ENCODE results near the gene ASIC4. TPM values are rescaled to one million over a fixed set of nuclear protein-coding genes. Genes with fewer than 3 reads are reported as not detected.
A peak's percentile ranks its signal among the peaks of the same experiment; 100 is the strongest.

Gene ASIC4
- total and polyA plus RNA-seq, 9 of the 15 experiments (the other 6 are each of a cell fraction or from before 2014, with no cell fraction given): 0.07 to 19.2 (median 4.8) TPM

GRCh38 chr2:219530048-219530963, 16.0 kb downstream of the ASIC4 start:
- H3K4me3 ChIP-seq: no peak overlapping the region
- H3K27ac ChIP-seq (ENCODE audit: extremely low read depth, low read depth, low read length): no peak overlapping the region
- peak; percentile 91 for FAIRE-seq
- no TSS peak for BruUV-seq (replicated peaks)
- peak; percentile 80 for ATAC-seq
- H3K9me3 ChIP-seq (replicated peaks; ENCODE audit: control insufficient read depth, insufficient read depth, low read depth, low read length): no peaks in the 10 kb centered on the region
- peaks cover 47 to 61% of the 10 kb centered on the region in 2 experiments for H3K4me1 ChIP-seq (replicated peaks in 1 of 2; ENCODE audit: control insufficient read depth in 2 of 2, insufficient read depth in 2 of 2, low read length in 2 of 2)
- ChIA-PET POLR2A (interaction anchor here (0.6 to 1.2 kb wide), 5 partner anchors 11 to 500 kb away, joined by 3 to 4 read pairs (median 4); no protein-coding TSS in a partner anchor), CTCF (ENCODE audit: low intra/inter-chr PET ratio) (interaction anchor here (0.6 to 3.2 kb wide), 7 partner anchors 16 to 127 kb away, joined by 3 to 25 read pairs (median 9); a partner anchor contains a TSS)
- H3K4me2 ChIP-seq (ENCODE audit: insufficient read depth, low read length): peak overlapping the region; percentile 63
- H2AFZ ChIP-seq (ENCODE audit: low read depth, low read length): 0 out of 2 replicates have a peak overlapping the region, but pooled peaks have one; percentile 32
- H3K9me1 ChIP-seq (ENCODE audit: control insufficient read depth, insufficient read depth, low read length): no peaks in the 10 kb centered on the region
- intact Hi-C loops (cut with micrococcal nuclease) (loop anchor here (1.0 to 2.0 kb wide), 4 partner anchors 36 to 127 kb away; no protein-coding TSS in a partner anchor), in situ Hi-C loops (cut with MboI) (loop anchor here (5.0 kb wide), 1 partner anchor 123 kb away; no protein-coding TSS in a partner anchor)
- peaks cover 70% of the 10 kb centered on the region for H3K79me2 ChIP-seq (ENCODE audit: control insufficient read depth, insufficient read depth, low read length)
- DNase-seq (ENCODE audit: extremely low read depth in 1 of 4, low spot score in 3 of 4): peak; percentile 74 to 88 (median 82)
- 38% methylated on average over 9 of the region's 21 CpGs for WGBS (ENCODE audit: insufficient coverage, low coverage, missing lambda C conversion rate)
- H4K20me1 ChIP-seq (replicated peaks; ENCODE audit: control insufficient read depth, insufficient read depth, low read length): 0 out of 2 replicates have a peak, but pooled peaks cover 3% of the 10 kb centered on the region
- H3K36me3 ChIP-seq (ENCODE audit: control insufficient read depth, insufficient read depth, low read length): peaks cover 49% of the 10 kb centered on the region; the same call in 2 of the 3 replicates
- peak overlapping the region; percentile 45 to 82; a peak in 3 of 4 replicates for H3K9ac ChIP-seq (ENCODE audit: insufficient read depth in 1 of 2, low read depth in 2 of 2, low read length in 2 of 2)
- no peaks in the 10 kb centered on the region for H3K27me3 ChIP-seq (ENCODE audit: control insufficient read depth in 2 of 2, insufficient read depth in 2 of 2, low read length in 2 of 2)
- TF ChIP-seq NRF1 (conservative IDR thresholded peaks at IDR 0.05 in 1 of 2, IDR thresholded peaks at IDR 0.05 in 1 of 2): peak; percentile 80 to 83
- TF ChIP-seq POLR2G (IDR thresholded peaks at IDR 0.05; ENCODE audit: low read depth, low read length): peak; percentile 33; the same call in 1 of the 2 replicates
- TF ChIP-seq CXXC5 (CRISPR knock-in tag; IDR thresholded peaks at IDR 0.05): peak; percentile 67
- TF ChIP-seq, protein P1, sequence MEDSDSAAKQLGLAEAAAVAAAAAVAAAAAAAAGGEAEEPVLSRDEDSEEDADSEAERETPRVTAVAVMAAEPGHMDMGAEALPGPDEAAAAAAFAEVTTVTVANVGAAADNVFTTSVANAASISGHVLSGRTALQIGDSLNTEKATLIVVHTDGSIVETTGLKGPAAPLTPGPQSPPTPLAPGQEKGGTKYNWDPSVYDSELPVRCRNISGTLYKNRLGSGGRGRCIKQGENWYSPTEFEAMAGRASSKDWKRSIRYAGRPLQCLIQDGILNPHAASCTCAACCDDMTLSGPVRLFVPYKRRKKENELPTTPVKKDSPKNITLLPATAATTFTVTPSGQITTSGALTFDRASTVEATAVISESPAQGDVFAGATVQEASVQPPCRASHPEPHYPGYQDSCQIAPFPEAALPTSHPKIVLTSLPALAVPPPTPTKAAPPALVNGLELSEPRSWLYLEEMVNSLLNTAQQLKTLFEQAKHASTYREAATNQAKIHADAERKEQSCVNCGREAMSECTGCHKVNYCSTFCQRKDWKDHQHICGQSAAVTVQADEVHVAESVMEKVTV (CRISPR knock-in tag; IDR thresholded peaks at IDR 0.05): peak; percentile 96
- TF ChIP-seq, protein P2, sequence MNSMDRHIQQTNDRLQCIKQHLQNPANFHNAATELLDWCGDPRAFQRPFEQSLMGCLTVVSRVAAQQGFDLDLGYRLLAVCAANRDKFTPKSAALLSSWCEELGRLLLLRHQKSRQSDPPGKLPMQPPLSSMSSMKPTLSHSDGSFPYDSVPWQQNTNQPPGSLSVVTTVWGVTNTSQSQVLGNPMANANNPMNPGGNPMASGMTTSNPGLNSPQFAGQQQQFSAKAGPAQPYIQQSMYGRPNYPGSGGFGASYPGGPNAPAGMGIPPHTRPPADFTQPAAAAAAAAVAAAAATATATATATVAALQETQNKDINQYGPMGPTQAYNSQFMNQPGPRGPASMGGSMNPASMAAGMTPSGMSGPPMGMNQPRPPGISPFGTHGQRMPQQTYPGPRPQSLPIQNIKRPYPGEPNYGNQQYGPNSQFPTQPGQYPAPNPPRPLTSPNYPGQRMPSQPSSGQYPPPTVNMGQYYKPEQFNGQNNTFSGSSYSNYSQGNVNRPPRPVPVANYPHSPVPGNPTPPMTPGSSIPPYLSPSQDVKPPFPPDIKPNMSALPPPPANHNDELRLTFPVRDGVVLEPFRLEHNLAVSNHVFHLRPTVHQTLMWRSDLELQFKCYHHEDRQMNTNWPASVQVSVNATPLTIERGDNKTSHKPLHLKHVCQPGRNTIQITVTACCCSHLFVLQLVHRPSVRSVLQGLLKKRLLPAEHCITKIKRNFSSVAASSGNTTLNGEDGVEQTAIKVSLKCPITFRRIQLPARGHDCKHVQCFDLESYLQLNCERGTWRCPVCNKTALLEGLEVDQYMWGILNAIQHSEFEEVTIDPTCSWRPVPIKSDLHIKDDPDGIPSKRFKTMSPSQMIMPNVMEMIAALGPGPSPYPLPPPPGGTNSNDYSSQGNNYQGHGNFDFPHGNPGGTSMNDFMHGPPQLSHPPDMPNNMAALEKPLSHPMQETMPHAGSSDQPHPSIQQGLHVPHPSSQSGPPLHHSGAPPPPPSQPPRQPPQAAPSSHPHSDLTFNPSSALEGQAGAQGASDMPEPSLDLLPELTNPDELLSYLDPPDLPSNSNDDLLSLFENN (IDR thresholded peaks at IDR 0.05; ENCODE audit: low read depth in 2 of 2, low read length in 2 of 2): no peak
- TF ChIP-seq ZFP36 (IDR thresholded peaks at IDR 0.05; ENCODE audit: low read depth, low read length, partially characterized antibody): peak; percentile 14
- TF ChIP-seq, protein P3, sequence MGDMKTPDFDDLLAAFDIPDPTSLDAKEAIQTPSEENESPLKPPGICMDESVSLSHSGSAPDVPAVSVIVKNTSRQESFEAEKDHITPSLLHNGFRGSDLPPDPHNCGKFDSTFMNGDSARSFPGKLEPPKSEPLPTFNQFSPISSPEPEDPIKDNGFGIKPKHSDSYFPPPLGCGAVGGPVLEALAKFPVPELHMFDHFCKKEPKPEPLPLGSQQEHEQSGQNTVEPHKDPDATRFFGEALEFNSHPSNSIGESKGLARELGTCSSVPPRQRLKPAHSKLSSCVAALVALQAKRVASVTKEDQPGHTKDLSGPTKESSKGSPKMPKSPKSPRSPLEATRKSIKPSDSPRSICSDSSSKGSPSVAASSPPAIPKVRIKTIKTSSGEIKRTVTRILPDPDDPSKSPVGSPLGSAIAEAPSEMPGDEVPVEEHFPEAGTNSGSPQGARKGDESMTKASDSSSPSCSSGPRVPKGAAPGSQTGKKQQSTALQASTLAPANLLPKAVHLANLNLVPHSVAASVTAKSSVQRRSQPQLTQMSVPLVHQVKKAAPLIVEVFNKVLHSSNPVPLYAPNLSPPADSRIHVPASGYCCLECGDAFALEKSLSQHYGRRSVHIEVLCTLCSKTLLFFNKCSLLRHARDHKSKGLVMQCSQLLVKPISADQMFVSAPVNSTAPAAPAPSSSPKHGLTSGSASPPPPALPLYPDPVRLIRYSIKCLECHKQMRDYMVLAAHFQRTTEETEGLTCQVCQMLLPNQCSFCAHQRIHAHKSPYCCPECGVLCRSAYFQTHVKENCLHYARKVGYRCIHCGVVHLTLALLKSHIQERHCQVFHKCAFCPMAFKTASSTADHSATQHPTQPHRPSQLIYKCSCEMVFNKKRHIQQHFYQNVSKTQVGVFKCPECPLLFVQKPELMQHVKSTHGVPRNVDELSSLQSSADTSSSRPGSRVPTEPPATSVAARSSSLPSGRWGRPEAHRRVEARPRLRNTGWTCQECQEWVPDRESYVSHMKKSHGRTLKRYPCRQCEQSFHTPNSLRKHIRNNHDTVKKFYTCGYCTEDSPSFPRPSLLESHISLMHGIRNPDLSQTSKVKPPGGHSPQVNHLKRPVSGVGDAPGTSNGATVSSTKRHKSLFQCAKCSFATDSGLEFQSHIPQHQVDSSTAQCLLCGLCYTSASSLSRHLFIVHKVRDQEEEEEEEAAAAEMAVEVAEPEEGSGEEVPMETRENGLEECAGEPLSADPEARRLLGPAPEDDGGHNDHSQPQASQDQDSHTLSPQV (IDR thresholded peaks at IDR 0.05): peak; percentile 73
- TF ChIP-seq MAZ (CRISPR knock-in tag; conservative IDR thresholded peaks at IDR 0.05 in 1 of 2, IDR thresholded peaks at IDR 0.05 in 1 of 2): peak in 1 of 2 experiments; percentile 86; a peak in 3 of 4 replicates
- TF ChIP-seq CC2D1A (IDR thresholded peaks at IDR 0.05): peak; percentile 87

All from K562 (cell line).